ENCODE results near the gene MRPL53. TPM values are rescaled to one million over a fixed set of nuclear protein-coding genes. Genes with fewer than 3 reads are reported as not detected.

The MRPL53 gene
- total and polyA plus RNA-seq, 9 of the 15 experiments (the other 6 are each of a cell fraction or from before 2014, with no cell fraction given): 11.5 to 87.9 (median 41.1) TPM

GRCh38 chr2:74503506-74504475, 31.3 kb upstream of the MRPL53 start (continued):
- TF ChIP-seq ZNF318 (IDR thresholded peaks at IDR 0.05; ENCODE audit: borderline replicate concordance in 1 of 2, low read depth in 1 of 2): no peak
- TF ChIP-seq FOXO4 (CRISPR knock-in tag; IDR thresholded peaks at IDR 0.05): 0 out of 2 replicates have a peak, but pooled peaks have one; percentile 5
- TF ChIP-seq PTBP1 (IDR thresholded peaks at IDR 0.05; ENCODE audit: low read depth, low read length): no peak
- no peak for TF ChIP-seq SRSF7 (optimal IDR thresholded peaks at IDR 0.05; ENCODE audit: low read depth, low read length)
- TF ChIP-seq PHF21A (IDR thresholded peaks at IDR 0.05; ENCODE audit: borderline replicate concordance, low read depth): no peak
- no peak for TF ChIP-seq ZFP36 (IDR thresholded peaks at IDR 0.05; ENCODE audit: low read depth, low read length, partially characterized antibody)
- no peak for TF ChIP-seq ZBTB7A (IDR thresholded peaks at IDR 0.05; ENCODE audit: borderline replicate concordance, control insufficient read depth, low read depth, low read length)
- no peak for TF ChIP-seq ZNF175 (CRISPR knock-in tag; IDR thresholded peaks at IDR 0.05; ENCODE audit: low read depth)
- TF ChIP-seq BRCA1 (IDR thresholded peaks at IDR 0.05): no peak
- no peak for TF ChIP-seq BRCA1 (CRISPR knock-in tag; IDR thresholded peaks at IDR 0.05)
- TF ChIP-seq AFF1 (IDR thresholded peaks at IDR 0.05; ENCODE audit: low read depth in 1 of 2, partially characterized antibody in 2 of 2): peak in 1 of 2 experiments; percentile 46
